Natural killer cell (primary cell): ENCODE results near the gene ZNF628. TPM values are rescaled to one million over a fixed set of nuclear protein-coding genes. Genes with fewer than 3 reads are reported as not detected.

Experiments used
- ATAC-seq, 3 donors: fragments of 150-1000 bp in 2 of 3; fragments of 200-7000 bp in 1 of 3; cut with Tn5 transposase; 1 replicate in 1 of 3; 2 replicates in 2 of 3; pipeline ENCODE4 v1.10.0; 2021; ENCODE audit warnings: mild to moderate bottlenecking in 2 of 3, moderate library complexity in 2 of 3
- DNase-seq, 2 donors: peaks; one replicate each; pipeline versions ENCODE4 v3.0.0 to v3.0.0-alpha.2; 2013 to 2021; ENCODE audit warnings: mixed read lengths in 1 of 2
- H3K27ac ChIP-seq: one replicate; pipeline ENCODE4 v1.5.1; 2013; ENCODE audit warnings: mild to moderate bottlenecking, low read length
- H3K27me3 ChIP-seq: one replicate; pipeline ENCODE4 v1.6.1; 2013; ENCODE audit warnings: low read length; ENCODE audit not compliant: control insufficient read depth, insufficient read depth
- H3K36me3 ChIP-seq: one replicate; pipeline ENCODE4 v1.6.1; 2013; ENCODE audit warnings: low read length; ENCODE audit not compliant: control insufficient read depth, insufficient read depth
- H3K4me1 ChIP-seq: one replicate; pipeline ENCODE4 v1.6.1; 2013; ENCODE audit warnings: low read length; ENCODE audit not compliant: control insufficient read depth, insufficient read depth
- H3K4me3 ChIP-seq: one replicate; pipeline ENCODE4 v1.5.1; 2013; ENCODE audit warnings: low read length
- H3K9me3 ChIP-seq: one replicate; pipeline ENCODE4 v1.6.1; 2013; ENCODE audit warnings: low read length; ENCODE audit not compliant: control insufficient read depth, insufficient read depth
- H3K27ac Mint-ChIP-seq, 2 donors: one replicate each; pipeline ENCODE4 v1.8.0; 2022; ENCODE audit warnings: mild to moderate bottlenecking in 2 of 2, mixed read lengths in 2 of 2, moderate library complexity in 1 of 2
- H3K27me3 Mint-ChIP-seq, 2 donors: one replicate each; pipeline ENCODE4 v1.8.0; 2022; ENCODE audit warnings: low read depth in 2 of 2, mixed read lengths in 2 of 2
- H3K36me3 Mint-ChIP-seq: one replicate; pipeline ENCODE4 v1.8.0; 2022; ENCODE audit warnings: mixed read lengths
- H3K4me1 Mint-ChIP-seq, 2 donors: one replicate each; pipeline ENCODE4 v1.8.0; 2022; ENCODE audit warnings: mixed read lengths in 2 of 2
- H3K4me3 Mint-ChIP-seq: one replicate; pipeline ENCODE4 v1.8.0; 2022; ENCODE audit warnings: mild to moderate bottlenecking, moderate library complexity, mixed read lengths
- H3K9me3 Mint-ChIP-seq, 2 donors: one replicate each; pipeline ENCODE4 v1.8.0; 2022; ENCODE audit warnings: mixed read lengths in 2 of 2
- WGBS: methylation state at CpG from one replicate; pipeline ENCODE4 v1.1.7; 2013; ENCODE audit warnings: missing lambda C conversion rate; ENCODE audit not compliant: insufficient coverage; 5-methylcytosine and 5-hydroxymethylcytosine counted together
- intact Hi-C: fragments of 100-400 bp; cut with micrococcal nuclease; formaldehyde crosslinking; loops from one replicate; pipeline ENCODE4 v1.14.2; 2022
- total RNA-seq, 4 donors: library from RNA; stranded (reverse); fragments of 120-200 nt in 1 of 4; gene quantifications; one replicate each; pipeline versions ENCODE4 v1.2.3 to v1.2.4, GENCODE V29; 2013 to 2022
- TF ChIP-seq, protein P1 (sequence below): fragments of 200-600 bp; IDR thresholded peaks from one replicate; pipeline ENCODE4 v1.8.0; 2022; ENCODE audit warnings: antibody characterized with exemption

ZNF628 gene
- total RNA-seq, 3 donors from 2014 or later (not counting 1 experiment from before 2014, with no cell fraction given) = 20.8 to 28.7 (median 24.1) TPM

DNA sequence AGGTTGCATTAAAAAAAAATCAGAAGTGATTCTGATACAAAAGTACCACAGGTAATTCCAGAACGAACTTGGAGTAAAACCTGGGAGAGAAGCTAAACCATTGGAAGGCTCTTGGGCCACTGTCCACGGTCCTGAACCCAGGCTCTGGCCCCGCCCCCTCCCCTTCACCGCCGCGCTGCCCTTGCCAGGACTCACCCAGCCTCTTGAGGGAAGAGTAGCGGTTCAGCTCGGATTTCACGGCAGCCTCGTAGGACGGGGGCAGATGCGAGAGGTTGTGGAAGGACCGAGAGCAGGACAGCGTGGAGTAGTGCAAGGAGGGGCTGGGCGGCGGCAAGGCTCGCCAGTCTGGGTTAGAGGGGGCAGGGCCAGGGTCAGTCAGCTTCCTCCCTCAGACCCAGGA, 39.0 kb upstream of the ZNF628 start:
- H3K9me3 ChIP-seq = no peaks in the 10 kb centered on the region
- no peak overlapping the region for H3K27ac ChIP-seq
- H3K4me3 ChIP-seq = no peak overlapping the region
- intact Hi-C loops = no loop called here
- peaks cover 22% of the 10 kb centered on the region for H3K4me1 ChIP-seq
- Mint-ChIP-seq H3K4me3 (no peak overlapping the region), H3K4me1 (peaks cover 11 to 25% of the 10 kb centered on the region in 2 donors), H3K36me3 (peaks cover 8% of the 10 kb centered on the region), H3K27me3 (peaks cover 36 to 47% of the 10 kb centered on the region in 2 donors), H3K9me3 (no peaks in the 10 kb centered on the region), H3K27ac (no peak overlapping the region)
- TF ChIP-seq, protein P1, sequence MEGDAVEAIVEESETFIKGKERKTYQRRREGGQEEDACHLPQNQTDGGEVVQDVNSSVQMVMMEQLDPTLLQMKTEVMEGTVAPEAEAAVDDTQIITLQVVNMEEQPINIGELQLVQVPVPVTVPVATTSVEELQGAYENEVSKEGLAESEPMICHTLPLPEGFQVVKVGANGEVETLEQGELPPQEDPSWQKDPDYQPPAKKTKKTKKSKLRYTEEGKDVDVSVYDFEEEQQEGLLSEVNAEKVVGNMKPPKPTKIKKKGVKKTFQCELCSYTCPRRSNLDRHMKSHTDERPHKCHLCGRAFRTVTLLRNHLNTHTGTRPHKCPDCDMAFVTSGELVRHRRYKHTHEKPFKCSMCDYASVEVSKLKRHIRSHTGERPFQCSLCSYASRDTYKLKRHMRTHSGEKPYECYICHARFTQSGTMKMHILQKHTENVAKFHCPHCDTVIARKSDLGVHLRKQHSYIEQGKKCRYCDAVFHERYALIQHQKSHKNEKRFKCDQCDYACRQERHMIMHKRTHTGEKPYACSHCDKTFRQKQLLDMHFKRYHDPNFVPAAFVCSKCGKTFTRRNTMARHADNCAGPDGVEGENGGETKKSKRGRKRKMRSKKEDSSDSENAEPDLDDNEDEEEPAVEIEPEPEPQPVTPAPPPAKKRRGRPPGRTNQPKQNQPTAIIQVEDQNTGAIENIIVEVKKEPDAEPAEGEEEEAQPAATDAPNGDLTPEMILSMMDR = no peak
- peaks cover 38% of the 10 kb centered on the region for H3K27me3 ChIP-seq
- H3K36me3 ChIP-seq = no peaks in the 10 kb centered on the region
- peak in 2 of 3 donors; percentile 53 to 60 for ATAC-seq
- WGBS = 4% methylated on average over 17 of the region's 17 CpGs
- peak in 1 of 2 donors; percentile 49 for DNase-seq

DNA sequence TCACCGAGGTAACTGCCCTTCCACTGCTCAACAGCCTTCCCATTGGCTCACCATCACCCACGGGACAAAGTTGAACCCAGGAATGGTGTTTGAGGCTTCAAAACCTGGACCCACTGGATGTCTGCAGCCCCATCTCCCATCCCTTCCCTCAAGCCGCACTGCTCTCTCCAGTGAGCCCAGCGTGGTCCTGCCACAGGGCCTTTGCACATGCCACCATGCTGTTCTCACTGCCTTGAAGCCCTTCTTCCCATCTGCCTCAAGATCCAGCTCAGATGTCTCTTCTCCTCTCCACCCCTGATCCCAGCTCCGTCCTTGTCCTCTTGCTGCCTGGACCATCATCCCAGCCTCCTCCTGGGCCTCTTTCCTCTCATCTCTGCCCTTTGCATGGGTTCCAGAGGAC, 37.4 kb upstream of the ZNF628 start:
- no peak overlapping the region for H3K27ac Mint-ChIP-seq
- intact Hi-C loops = no loop called here
- 80% methylated on average over 5 of the region's 5 CpGs for WGBS

DNA sequence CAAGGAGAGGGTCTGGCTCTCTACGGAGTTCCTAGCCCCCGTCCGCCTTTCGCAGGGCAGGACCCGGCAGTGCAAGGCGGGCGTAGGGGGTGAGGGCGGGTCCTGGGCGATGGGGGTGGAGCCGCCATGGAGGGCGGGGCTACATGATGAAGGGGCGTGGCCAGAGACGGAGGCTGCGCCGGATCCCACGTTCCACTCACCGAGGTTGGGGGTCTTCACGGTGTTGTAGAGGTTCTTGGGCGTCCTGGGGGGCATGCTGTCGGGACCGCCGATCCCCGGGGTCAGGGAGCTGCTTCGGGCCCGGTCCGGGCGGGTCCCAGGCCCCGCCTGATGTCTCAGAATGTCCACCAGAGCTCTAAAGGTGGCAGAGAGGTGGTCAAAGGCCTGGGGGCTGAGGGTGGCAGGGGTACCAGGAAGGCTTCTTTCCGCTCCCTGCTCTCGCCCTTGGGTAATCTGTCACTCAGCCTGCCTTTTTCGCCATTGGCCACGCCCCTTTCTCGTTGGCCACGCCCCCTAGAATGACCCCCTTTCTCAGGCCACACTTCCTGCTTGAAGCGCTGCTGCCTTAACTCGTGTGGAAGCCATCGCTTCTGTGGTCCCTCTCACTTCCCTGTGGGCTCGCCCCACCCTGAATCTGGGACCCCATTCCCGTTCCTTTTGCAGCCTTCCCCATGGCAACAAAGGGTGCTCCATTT, 35.9 kb upstream of the ZNF628 start:
- peaks cover 8% of the 10 kb centered on the region for H3K36me3 Mint-ChIP-seq
- ATAC-seq (peak; percentile 52 to 73 (median 66)), DNase-seq (peak in 1 of 2 donors; percentile 42)
- no peaks in the 10 kb centered on the region for H3K9me3 ChIP-seq
- peaks cover 11 to 31% of the 10 kb centered on the region in 2 donors for H3K4me1 Mint-ChIP-seq
- peak overlapping the region; percentile 25 for H3K4me3 Mint-ChIP-seq
- H3K9me3 Mint-ChIP-seq = no peaks in the 10 kb centered on the region
- TF ChIP-seq, protein P1 = no peak
- WGBS = 16% methylated on average over 39 of the region's 39 CpGs
- intact Hi-C loops = no loop called here
- H3K4me3 ChIP-seq = no peak overlapping the region
- no peak overlapping the region for H3K27ac Mint-ChIP-seq
- H3K4me1 ChIP-seq = peaks cover 22% of the 10 kb centered on the region
- no peaks in the 10 kb centered on the region for H3K36me3 ChIP-seq
- peaks cover 59 to 64% of the 10 kb centered on the region in 2 donors for H3K27me3 Mint-ChIP-seq
- H3K27ac ChIP-seq = no peak overlapping the region
- H3K27me3 ChIP-seq = peaks cover 48% of the 10 kb centered on the region

More for the DNA sequence above, 37.4 kb upstream of the ZNF628 start:
- H3K9me3 ChIP-seq = no peaks in the 10 kb centered on the region
- no peak overlapping the region for H3K27ac ChIP-seq
- H3K4me3 ChIP-seq = no peak overlapping the region
- Mint-ChIP-seq H3K9me3 (no peaks in the 10 kb centered on the region), H3K27me3 (peaks cover 48 to 53% of the 10 kb centered on the region in 2 donors), H3K4me1 (peaks cover 11 to 31% of the 10 kb centered on the region in 2 donors), H3K4me3 (no peak overlapping the region), H3K36me3 (peaks cover 8% of the 10 kb centered on the region)
- peaks cover 22% of the 10 kb centered on the region for H3K4me1 ChIP-seq
- DNase-seq (no peak), ATAC-seq (no peak)
- H3K27me3 ChIP-seq = peaks cover 39% of the 10 kb centered on the region
- TF ChIP-seq, protein P1 = no peak
- H3K36me3 ChIP-seq = no peaks in the 10 kb centered on the region
